ENCODE data around the gene WDR27. TPM values are rescaled to one million over a fixed set of nuclear protein-coding genes. Genes with fewer than 3 reads are reported as not detected.

The WDR27 gene
- total RNA-seq, 2 experiments from 2014 or later, result 48.8 to 49.6 TPM

GRCh38 chr6:169668203-169668847 lies 33.5 kb downstream of the WDR27 start:
- intact Hi-C loops (cut with micrococcal nuclease), result no loop called here
- Mint-ChIP-seq H3K4me3 (no peak overlapping the region), H3K9me3 (no peaks in the 10 kb centered on the region), H3K4me1 (ENCODE audit: low read depth) (peaks cover 5% of the 10 kb centered on the region), H3K27ac (no peak overlapping the region), H3K27me3 (no peaks in the 10 kb centered on the region), H3K36me3 (ENCODE audit: low read depth) (peaks cover 34% of the 10 kb centered on the region)
- POLR2A ChIA-PET, result no interaction called here
- CTCF ChIA-PET, result no interaction called here
- ATAC-seq, result no peak
- DNase-seq, result no peak
- TF ChIP-seq CTCF (IDR thresholded peaks at IDR 0.05), result no peak

- no peak for TF ChIP-seq CTCF (IDR thresholded peaks at IDR 0.05)
- ChIA-PET POLR2A (no interaction called here), CTCF (no interaction called here)
- Mint-ChIP-seq H3K9me3 (no peaks in the 10 kb centered on the region), H3K27ac (no peak overlapping the region), H3K4me1 (ENCODE audit: low read depth) (peaks cover 5% of the 10 kb centered on the region), H3K36me3 (ENCODE audit: low read depth) (peaks cover 39% of the 10 kb centered on the region), H3K27me3 (no peaks in the 10 kb centered on the region), H3K4me3 (no peak overlapping the region)
- intact Hi-C loops (cut with micrococcal nuclease), result no loop called here
- ATAC-seq, result no peak
- no peak for DNase-seq
Observed at GRCh38 chr6:169667716-169668115, 34.1 kb downstream of the WDR27 start.

DNA sequence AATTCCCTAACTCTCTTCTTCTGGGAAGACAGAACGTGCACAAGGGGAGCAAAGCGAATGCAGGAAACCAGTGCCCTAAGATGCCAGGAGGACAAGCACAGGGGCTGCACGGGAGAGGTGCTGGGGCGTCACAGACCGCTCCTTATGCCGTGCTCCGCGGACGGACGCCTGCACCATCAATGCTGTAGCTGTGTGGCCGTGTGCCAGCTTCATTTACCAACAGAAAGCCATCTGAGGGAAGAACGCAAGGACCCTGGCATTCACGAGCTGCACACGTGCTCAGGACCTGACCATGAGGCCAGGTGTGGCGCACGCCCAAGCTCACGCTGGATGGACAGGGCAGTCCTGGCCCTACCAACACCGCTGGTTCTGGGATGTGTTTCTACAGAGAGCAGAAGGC lies 35.4 kb downstream of the WDR27 start:
- CTCF ChIA-PET, result no interaction called here
- intact Hi-C loops (cut with micrococcal nuclease), result no loop called here
- H3K27ac Mint-ChIP-seq, result no peak overlapping the region
- POLR2A ChIA-PET, result interaction anchor here (0.7 kb wide), 1 partner anchor 11 kb away, joined by 5 read pairs; no protein-coding TSS in a partner anchor
- peaks cover 5% of the 10 kb centered on the region for H3K4me1 Mint-ChIP-seq (ENCODE audit: low read depth)
- peaks cover 43% of the 10 kb centered on the region for H3K36me3 Mint-ChIP-seq (ENCODE audit: low read depth)
- no peak for ATAC-seq
- no peak overlapping the region for H3K4me3 Mint-ChIP-seq
- H3K27me3 Mint-ChIP-seq, result no peaks in the 10 kb centered on the region
- TF ChIP-seq CTCF (IDR thresholded peaks at IDR 0.05), result no peak
- DNase-seq, result no peak
- H3K9me3 Mint-ChIP-seq, result no peaks in the 10 kb centered on the region

DNA sequence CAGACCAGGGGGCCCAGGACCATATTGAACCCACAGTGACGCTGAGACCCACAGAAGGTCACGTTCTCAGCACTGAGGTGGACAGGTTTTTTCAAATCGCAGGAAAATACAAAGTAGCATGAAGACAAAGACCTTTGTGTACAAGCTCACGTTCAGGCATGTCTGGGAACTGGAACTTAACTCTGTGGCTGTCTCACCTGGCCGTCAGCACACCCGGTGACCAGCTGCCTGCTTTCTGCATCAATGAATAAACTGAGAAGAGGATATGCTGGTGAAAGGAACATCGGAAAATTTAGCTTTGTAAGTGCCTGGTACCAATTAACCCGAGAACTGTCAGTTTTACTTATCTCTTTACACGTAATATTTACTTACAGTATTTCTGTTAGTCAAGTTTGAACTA lies 36.5 kb downstream of the WDR27 start:
- intact Hi-C loops (cut with micrococcal nuclease), result no loop called here
- TF ChIP-seq CTCF (IDR thresholded peaks at IDR 0.05), result no peak
- Mint-ChIP-seq H3K4me1 (ENCODE audit: low read depth) (peaks cover 4% of the 10 kb centered on the region), H3K4me3 (no peak overlapping the region), H3K36me3 (ENCODE audit: low read depth) (peaks cover 37% of the 10 kb centered on the region), H3K9me3 (no peaks in the 10 kb centered on the region), H3K27me3 (no peaks in the 10 kb centered on the region), H3K27ac (no peak overlapping the region)
- ATAC-seq (no peak), DNase-seq (no peak)
- POLR2A ChIA-PET, result interaction anchor here (0.7 kb wide), 1 partner anchor 12 kb away, joined by 3 read pairs; no protein-coding TSS in a partner anchor
- CTCF ChIA-PET, result interaction anchor here (1.0 kb wide), 1 partner anchor 166 kb away, joined by 3 read pairs; no protein-coding TSS in a partner anchor

- ATAC-seq, result no peak
- H3K4me1 Mint-ChIP-seq (ENCODE audit: low read depth), result no peaks in the 10 kb centered on the region
- H3K27ac Mint-ChIP-seq, result no peak overlapping the region
- DNase-seq, result no peak
- no peak for TF ChIP-seq CTCF (IDR thresholded peaks at IDR 0.05)
- H3K27me3 Mint-ChIP-seq, result no peaks in the 10 kb centered on the region
- POLR2A ChIA-PET, result no interaction called here
- H3K9me3 Mint-ChIP-seq, result no peaks in the 10 kb centered on the region
- no peak overlapping the region for H3K4me3 Mint-ChIP-seq
- intact Hi-C loops (cut with micrococcal nuclease), result no loop called here
- CTCF ChIA-PET, result no interaction called here
- H3K36me3 Mint-ChIP-seq (ENCODE audit: low read depth), result peaks cover 39% of the 10 kb centered on the region
Observed at GRCh38 chr6:169664227-169664626, 37.6 kb downstream of the WDR27 start.
